Gastrocnemius medialis (tissue), 4 donors: ENCODE results near the gene SWT1. TPM values are rescaled to one million over a fixed set of nuclear protein-coding genes. Genes with fewer than 3 reads are reported as not detected.

Experiments
- ATAC-seq, 2 donors: fragments of 150-250 bp; one replicate each; pipeline ENCODE4 v1.9.1; 2016
- DNase-seq, 2 donors: peaks; one replicate each; pipeline ENCODE4 v3.0.0-alpha.2; 2019
- H3K27ac ChIP-seq, 4 donors: fragments of 200-600 bp; sonication (generic); 1 replicate in 1 of 4; 2 replicates in 3 of 4; pipeline ENCODE4 v1.5.1; 2016 to 2018; ENCODE audit warnings: mild to moderate bottlenecking in 2 of 4, moderate library complexity in 1 of 4
- H3K27me3 ChIP-seq, 3 donors: fragments of 200-600 bp; sonication (generic) in 2 of 3; 1 replicate in 1 of 3; 2 replicates in 2 of 3; pipeline versions ENCODE4 v1.5.1 to v1.6.0; 2016 to 2019; ENCODE audit warnings: mild to moderate bottlenecking in 1 of 3, moderate library complexity in 1 of 3
- H3K36me3 ChIP-seq, 2 donors: fragments of 200-600 bp; sonication (generic) in 1 of 2; one replicate each; pipeline ENCODE4 v1.5.1; 2017 to 2018
- H3K4me1 ChIP-seq, 2 donors: fragments of 200-600 bp; sonication (generic) in 1 of 2; one replicate each; pipeline ENCODE4 v1.5.1; 2016 to 2017; ENCODE audit warnings: mild to moderate bottlenecking in 2 of 2
- H3K4me3 ChIP-seq, 4 donors: fragments of 200-600 bp; sonication (generic) in 3 of 4; 1 replicate in 1 of 4; 2 replicates in 3 of 4; pipeline ENCODE4 v1.5.1; 2016 to 2019; ENCODE audit warnings: mild to moderate bottlenecking in 2 of 4
- H3K9me3 ChIP-seq, 3 donors: fragments of 200-600 bp; sonication (generic) in 2 of 3; 1 replicate in 1 of 3; 2 replicates in 2 of 3; pipeline ENCODE4 v1.5.1; 2016 to 2019
- POLR2A ChIP-seq, 2 donors: fragments of 450-650 bp; IDR thresholded peaks; one replicate each; pipeline ENCODE4 v1.6.1; 2017; ENCODE audit warnings: antibody characterized with exemption in 2 of 2, mild to moderate bottlenecking in 2 of 2, moderate library complexity in 2 of 2
- in situ Hi-C, 4 donors: fragments of 200-750 bp; cut with MboI; loops; one replicate each; pipeline versions ENCODE4 v1.15.0 to v1.8.0; 2017; ENCODE audit warnings: low sequenced_read_pairs in 4 of 4
- intact Hi-C: fragments of 100-400 bp; cut with DNase I; formaldehyde crosslinking; loops from one replicate; pipeline ENCODE4 v1.15.1; 2023; ENCODE audit warnings: low total_unique reads
- total RNA-seq, 4 donors: library from RNA; depleted of rRNA; stranded (reverse); fragments of >200 nt; gene quantifications; one replicate each; pipeline versions ENCODE4 v1.1.0 to v1.2.3, GENCODE V29; 2016
- TF ChIP-seq, protein P1 (sequence below), 5 experiments: fragments of 450-650 bp in 3 of 5; fragments of 200-600 bp in 2 of 5; sonication (generic) in 2 of 5; IDR thresholded peaks in 4 of 5; conservative IDR thresholded peaks in 1 of 5; 1 replicate in 4 of 5; 2 replicates in 1 of 5; pipeline ENCODE4 v1.5.1; 2016 to 2019; ENCODE audit warnings: antibody characterized with exemption in 5 of 5, mild to moderate bottlenecking in 3 of 5, moderate library complexity in 3 of 5

The SWT1 gene, protein sequence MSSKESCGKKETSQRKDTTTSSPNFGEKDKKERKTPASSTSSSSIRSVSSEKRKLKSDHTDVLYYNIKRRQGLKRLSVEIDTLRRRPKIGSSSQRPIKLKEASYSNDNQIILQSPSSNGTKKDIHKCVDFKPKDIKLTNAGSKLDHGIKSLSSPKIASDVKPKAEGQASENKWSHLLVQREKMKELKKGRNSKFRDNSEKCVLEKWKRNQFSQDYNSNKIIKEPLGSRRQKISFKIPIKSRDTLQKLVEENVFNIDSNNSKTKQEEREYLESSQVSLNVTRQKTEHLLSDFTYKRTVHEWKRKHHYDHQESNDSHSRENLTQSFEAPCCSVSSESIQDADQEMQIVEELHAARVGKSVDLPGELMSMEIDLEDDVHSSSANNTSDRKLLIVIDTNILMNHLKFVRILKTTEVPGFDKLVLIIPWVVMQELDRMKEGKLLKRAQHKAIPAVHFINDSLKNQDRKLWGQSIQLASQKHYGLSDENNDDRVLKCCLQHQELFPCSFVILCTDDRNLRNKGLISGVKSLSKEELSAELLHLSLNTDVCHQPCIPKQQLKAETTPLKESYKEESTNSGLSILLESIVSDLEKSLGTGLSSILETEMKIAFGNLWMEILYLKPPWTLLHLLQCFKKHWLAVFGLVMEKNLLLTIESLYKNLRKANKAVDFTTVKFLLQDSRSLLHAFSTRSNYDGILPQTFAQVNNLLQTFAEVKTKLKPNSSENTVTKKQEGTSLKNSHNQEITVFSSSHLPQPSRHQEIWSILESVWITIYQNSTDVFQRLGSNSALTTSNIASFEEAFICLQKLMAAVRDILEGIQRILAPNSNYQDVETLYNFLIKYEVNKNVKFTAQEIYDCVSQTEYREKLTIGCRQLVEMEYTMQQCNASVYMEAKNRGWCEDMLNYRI
- 1 to 10 TPM; 3.4 to 6.2 (median 4.6) TPM for total RNA-seq

DNA sequence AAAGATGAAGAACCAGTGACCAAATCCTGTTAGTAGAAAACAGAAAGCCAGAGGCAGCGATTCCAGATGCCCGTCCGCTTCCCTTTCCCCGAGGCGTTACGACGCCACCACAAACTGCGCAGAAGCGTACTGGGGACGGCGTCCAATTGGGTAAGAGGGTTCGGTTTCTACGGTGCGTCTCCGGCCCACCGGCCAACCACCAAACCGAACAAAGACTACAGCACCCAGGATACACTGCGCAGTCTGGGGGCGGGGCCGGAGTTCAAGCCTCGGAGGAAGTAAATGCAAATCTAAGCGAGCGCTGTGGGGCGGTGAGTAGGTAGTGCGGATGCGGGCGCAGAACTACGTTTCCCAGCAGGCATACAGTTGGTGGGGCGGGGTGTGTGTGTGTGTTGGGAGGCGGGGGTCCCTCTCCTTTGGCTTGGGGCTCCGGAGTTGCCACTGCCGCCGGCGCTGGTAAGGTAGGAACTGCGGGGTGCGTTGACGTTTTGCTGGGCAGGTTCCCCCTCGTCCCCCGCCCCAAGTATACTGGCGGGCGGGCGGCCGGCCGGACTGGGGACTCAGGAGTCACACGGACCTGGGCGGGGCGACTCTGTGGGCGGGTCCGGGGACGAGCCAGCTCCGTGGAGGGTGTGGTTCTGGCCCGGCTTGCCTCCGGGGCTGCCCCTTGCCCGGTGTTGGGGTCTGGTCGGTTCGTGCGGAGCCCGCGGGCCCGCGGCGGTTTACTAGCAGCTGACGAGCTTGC is at the start of gene SWT1, which contains the start of gene TRMT1L:
SWT1 (plus strand) TSS at position 314 of the 745 bp plus-strand sequence. CDS start 3,675 bp downstream, outside the sequence.
TRMT1L (minus strand) TSS at position 100 of the 745 bp plus-strand sequence. CDS start 241 bp downstream, outside the sequence.
- intact Hi-C loops = loop anchor here (1.0 to 5.0 kb wide), 8 partner anchors 112 to 1685 kb away; partner anchors contain the start of genes ARPC5, EDEM3, IVNS1ABP and NIBAN1

DNA sequence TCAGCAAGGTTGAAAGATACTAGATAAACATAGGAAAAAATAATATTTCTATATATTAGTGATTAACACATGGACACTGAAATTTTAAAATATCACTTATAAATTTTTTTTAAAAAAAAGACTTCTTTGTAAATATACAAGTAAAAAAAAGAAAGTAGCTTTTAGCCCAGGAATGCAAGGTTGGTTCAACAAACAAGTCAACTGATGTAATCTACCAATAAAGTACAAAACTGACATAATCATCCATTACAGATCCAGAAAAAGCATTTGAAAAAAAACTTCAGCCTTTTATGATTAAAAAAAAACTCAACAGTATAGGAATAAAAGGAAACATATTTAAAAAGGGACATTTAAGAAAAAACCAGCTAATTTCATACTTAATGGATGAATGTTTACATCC is 48.6 kb upstream of the SWT1 start:
- no peak overlapping the region for H3K4me3 ChIP-seq
- H3K27ac ChIP-seq = no peak overlapping the region
- intact Hi-C loops (no loop called here), in situ Hi-C loops (no loop called here)
- H3K36me3 ChIP-seq = peaks cover 0 to 6% of the 10 kb centered on the region in 2 donors
- TF ChIP-seq POLR2A (IDR thresholded peaks at IDR 0.05) = no peak
- TF ChIP-seq, protein P1, sequence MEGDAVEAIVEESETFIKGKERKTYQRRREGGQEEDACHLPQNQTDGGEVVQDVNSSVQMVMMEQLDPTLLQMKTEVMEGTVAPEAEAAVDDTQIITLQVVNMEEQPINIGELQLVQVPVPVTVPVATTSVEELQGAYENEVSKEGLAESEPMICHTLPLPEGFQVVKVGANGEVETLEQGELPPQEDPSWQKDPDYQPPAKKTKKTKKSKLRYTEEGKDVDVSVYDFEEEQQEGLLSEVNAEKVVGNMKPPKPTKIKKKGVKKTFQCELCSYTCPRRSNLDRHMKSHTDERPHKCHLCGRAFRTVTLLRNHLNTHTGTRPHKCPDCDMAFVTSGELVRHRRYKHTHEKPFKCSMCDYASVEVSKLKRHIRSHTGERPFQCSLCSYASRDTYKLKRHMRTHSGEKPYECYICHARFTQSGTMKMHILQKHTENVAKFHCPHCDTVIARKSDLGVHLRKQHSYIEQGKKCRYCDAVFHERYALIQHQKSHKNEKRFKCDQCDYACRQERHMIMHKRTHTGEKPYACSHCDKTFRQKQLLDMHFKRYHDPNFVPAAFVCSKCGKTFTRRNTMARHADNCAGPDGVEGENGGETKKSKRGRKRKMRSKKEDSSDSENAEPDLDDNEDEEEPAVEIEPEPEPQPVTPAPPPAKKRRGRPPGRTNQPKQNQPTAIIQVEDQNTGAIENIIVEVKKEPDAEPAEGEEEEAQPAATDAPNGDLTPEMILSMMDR (IDR thresholded peaks at IDR 0.05 in 4 of 5, conservative IDR thresholded peaks at IDR 0.05 in 1 of 5) = no peak
- no peaks in the 10 kb centered on the region for H3K9me3 ChIP-seq
- no peaks in the 10 kb centered on the region for H3K4me1 ChIP-seq
- no peak for DNase-seq
- no peak for ATAC-seq
- H3K27me3 ChIP-seq = no peaks in the 10 kb centered on the region

More for the DNA sequence above, at the start of gene SWT1, which contains the start of gene TRMT1L:
- Histone ChIP-seq H3K27me3 (no peaks in the 10 kb centered on the region), H3K9me3 (no peaks in the 10 kb centered on the region), H3K4me3 (peak within 1 kb of the TSS; percentile 75 to 99 (median 96)), H3K36me3 (peaks cover 0 to 7% of the 10 kb centered on the region in 2 donors), H3K4me1 (peaks cover 25 to 36% of the 10 kb centered on the region in 2 donors), H3K27ac (peak within 1 kb of the TSS; percentile 93 to 99 (median 98))
- ATAC-seq = peak; percentile 94 to 96
- DNase-seq = peak; percentile 99 to 100
- TF ChIP-seq, protein P1 (IDR thresholded peaks at IDR 0.05 in 4 of 5, conservative IDR thresholded peaks at IDR 0.05 in 1 of 5) = no peak
- TF ChIP-seq POLR2A (IDR thresholded peaks at IDR 0.05) = peak; percentile 94 to 95
- in situ Hi-C loops = loop anchor here (5.0 to 25.0 kb wide), 5 partner anchors 158 to 1218 kb away; partner anchors contain the start of genes EDEM3 (in 3 of the 4), IVNS1ABP (in 1 of the 4), ODR4 (in 1 of the 4) and TPR (in 1 of the 4)

DNA sequence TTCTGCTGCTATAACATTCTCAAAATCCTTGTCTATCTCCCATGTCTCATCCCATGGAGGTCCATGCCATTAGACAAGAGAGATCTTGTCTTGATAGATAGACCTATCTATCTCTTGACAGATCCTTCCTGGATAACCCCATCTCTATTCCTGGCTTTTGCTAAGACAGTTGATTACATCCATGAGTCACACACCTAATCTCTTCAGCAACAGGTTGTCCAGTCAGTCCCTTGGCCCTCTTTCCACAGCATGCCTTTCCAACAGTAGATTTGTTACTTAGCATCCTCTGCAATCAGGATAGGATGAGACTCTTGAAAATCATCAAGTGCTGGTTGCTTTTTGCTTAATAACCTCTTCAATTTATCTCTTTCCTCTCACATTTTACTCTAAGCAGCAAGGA is 46.8 kb upstream of the SWT1 start:
- no peak overlapping the region for H3K4me3 ChIP-seq
- H3K36me3 ChIP-seq = no peaks in the 10 kb centered on the region
- H3K27ac ChIP-seq = no peak overlapping the region
- TF ChIP-seq, protein P1 (IDR thresholded peaks at IDR 0.05 in 4 of 5, conservative IDR thresholded peaks at IDR 0.05 in 1 of 5) = no peak
- no peak for TF ChIP-seq POLR2A (IDR thresholded peaks at IDR 0.05)
- in situ Hi-C loops = no loop called here
- no peak for DNase-seq
- no peaks in the 10 kb centered on the region for H3K9me3 ChIP-seq
- no peak for ATAC-seq
- no peaks in the 10 kb centered on the region for H3K27me3 ChIP-seq
- intact Hi-C loops = no loop called here
- no peaks in the 10 kb centered on the region for H3K4me1 ChIP-seq

DNA sequence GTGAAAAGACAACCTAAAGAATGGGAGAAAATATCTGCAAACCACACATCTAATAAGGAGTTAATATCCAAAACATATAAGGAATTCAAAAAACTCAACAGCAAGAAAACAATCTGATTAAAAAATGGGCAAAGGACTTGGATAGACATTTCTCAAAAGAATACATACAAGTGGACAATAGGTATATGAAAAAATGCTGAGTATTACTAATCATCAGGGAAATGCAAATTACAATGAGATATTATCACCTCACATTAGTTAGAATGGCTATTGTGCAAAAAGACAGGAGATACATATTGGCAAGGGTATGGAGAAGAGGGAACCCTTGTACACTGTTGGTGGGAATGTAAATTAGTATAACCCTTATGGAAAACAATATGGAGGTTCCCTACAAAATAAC is 45.1 kb upstream of the SWT1 start:
- H3K36me3 ChIP-seq = no peaks in the 10 kb centered on the region
- no peak overlapping the region for H3K27ac ChIP-seq
- intact Hi-C loops (no loop called here), in situ Hi-C loops (no loop called here)
- DNase-seq (no peak), ATAC-seq (no peak)
- TF ChIP-seq POLR2A (IDR thresholded peaks at IDR 0.05) = no peak
- TF ChIP-seq, protein P1 (IDR thresholded peaks at IDR 0.05 in 4 of 5, conservative IDR thresholded peaks at IDR 0.05 in 1 of 5) = no peak
- H3K9me3 ChIP-seq = no peaks in the 10 kb centered on the region
- H3K27me3 ChIP-seq = no peaks in the 10 kb centered on the region
- H3K4me1 ChIP-seq = no peaks in the 10 kb centered on the region
- no peak overlapping the region for H3K4me3 ChIP-seq
